ENCODE results near the gene RALGPS1.

RALGPS1 gene

DNA sequence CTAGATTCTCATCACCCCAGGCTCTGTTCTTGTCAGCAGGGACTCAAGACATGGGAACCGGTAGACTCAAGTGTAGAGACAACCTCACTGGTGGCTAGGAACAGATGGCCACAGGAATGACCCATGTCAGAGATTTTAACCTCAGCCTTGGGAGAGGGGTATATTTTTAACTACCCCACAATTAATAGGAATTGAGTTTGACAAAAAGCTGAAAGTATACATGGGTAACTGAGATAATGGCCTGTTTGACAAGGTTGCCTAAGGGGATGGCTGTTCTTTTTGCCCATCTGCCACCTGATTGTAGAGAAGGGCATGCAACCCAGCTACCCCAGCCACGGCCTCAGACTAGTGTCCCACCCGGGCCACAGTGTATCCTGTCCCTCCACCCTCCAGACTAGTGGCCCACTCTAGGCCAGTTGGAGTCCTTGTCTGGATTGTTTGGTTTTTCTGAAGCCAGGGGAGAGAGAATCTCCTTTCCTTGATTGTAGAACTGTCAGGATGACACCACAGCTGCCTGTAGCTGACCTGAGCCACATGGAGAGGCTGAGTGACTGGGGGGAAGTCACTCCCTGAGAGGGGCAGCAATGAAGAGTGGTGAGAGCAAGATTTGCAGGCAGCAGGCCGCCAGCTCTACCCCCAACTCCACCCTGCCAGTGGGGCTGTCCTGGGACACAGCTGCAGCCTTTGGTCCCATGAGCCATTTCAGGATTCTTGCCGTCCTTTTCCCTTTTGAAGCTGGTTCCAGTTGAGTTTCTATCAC lies 222.5 kb downstream of the RALGPS1 start:
- TF ChIP-seq, protein P1, sequence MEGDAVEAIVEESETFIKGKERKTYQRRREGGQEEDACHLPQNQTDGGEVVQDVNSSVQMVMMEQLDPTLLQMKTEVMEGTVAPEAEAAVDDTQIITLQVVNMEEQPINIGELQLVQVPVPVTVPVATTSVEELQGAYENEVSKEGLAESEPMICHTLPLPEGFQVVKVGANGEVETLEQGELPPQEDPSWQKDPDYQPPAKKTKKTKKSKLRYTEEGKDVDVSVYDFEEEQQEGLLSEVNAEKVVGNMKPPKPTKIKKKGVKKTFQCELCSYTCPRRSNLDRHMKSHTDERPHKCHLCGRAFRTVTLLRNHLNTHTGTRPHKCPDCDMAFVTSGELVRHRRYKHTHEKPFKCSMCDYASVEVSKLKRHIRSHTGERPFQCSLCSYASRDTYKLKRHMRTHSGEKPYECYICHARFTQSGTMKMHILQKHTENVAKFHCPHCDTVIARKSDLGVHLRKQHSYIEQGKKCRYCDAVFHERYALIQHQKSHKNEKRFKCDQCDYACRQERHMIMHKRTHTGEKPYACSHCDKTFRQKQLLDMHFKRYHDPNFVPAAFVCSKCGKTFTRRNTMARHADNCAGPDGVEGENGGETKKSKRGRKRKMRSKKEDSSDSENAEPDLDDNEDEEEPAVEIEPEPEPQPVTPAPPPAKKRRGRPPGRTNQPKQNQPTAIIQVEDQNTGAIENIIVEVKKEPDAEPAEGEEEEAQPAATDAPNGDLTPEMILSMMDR (IDR thresholded peaks at IDR 0.05; ENCODE audit: low read depth, low read length), result no peak
- no peak overlapping the region for H3K4me3 ChIP-seq (ENCODE audit: low read depth, low read length)

DNA sequence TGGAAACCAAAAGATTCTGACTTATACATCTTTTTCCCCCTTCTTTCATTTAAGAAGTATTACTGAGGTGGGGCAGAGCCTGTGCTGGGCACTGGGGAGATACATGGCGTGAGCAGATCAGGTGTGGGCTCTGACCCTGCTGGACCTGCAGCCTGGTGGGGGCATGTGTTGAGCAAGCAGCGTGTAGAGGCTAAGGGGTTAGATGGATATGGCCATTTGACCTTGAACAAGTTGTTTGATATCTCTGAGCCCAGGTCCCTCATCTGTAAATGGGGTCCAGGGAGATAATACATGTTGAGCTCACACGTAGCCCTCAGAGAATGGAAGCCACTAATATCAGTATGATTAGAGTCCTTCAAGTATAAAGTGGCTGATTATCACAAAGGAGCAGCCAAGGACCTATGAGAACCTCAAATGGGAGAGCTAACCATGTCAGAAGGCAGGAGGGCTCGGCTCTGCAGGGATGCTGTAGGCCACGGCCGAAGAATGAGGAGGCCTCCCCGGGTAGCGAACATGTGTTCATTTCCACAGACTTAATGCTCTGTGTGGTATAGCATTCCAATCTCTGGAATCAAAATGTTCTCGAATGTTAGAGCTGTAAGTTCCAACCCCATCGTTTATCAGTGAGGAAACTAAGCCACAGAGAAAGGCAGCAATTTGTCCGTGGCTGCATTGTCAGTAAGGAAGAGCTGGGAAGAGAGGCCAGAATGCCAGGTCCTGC lies 223.2 kb downstream of the RALGPS1 start:
- no peak overlapping the region for H3K4me3 ChIP-seq (ENCODE audit: low read depth, low read length)
- TF ChIP-seq, protein P1 (IDR thresholded peaks at IDR 0.05; ENCODE audit: low read depth, low read length), result no peak

DNA sequence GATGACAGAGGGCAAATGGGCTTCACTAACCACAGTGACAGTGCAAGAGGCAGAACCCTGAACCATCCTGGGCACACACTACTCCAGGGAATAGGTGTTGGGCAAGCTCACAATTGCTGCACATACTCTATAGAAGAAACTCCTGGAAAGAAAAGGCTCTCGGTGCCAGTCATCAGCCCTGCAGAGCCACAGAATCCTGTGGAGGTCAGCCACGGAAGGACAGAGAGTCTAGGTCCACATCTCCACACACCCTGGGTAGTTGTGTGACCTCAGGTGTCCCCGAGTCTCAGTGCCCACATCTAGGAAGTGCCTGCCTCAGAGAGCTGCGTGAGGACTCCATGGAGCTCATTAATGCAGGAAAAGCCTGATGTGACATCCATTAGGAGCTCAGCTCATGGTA lies 223.9 kb downstream of the RALGPS1 start:
- TF ChIP-seq, protein P1 (IDR thresholded peaks at IDR 0.05; ENCODE audit: low read depth, low read length), result no peak
- no peak overlapping the region for H3K4me3 ChIP-seq (ENCODE audit: low read depth, low read length)

GRCh38 chr9:127139071-127139731 lies 224.6 kb downstream of the RALGPS1 start:
- H3K4me3 ChIP-seq (ENCODE audit: low read depth, low read length), result no peak overlapping the region
- TF ChIP-seq, protein P1 (IDR thresholded peaks at IDR 0.05; ENCODE audit: low read depth, low read length), result no peak

GRCh38 chr9:127139775-127140174 lies 225.2 kb downstream of the RALGPS1 start:
- no peak overlapping the region for H3K4me3 ChIP-seq (ENCODE audit: low read depth, low read length)
- TF ChIP-seq, protein P1 (IDR thresholded peaks at IDR 0.05; ENCODE audit: low read depth, low read length), result no peak

GRCh38 chr9:127140181-127140580 lies 225.6 kb downstream of the RALGPS1 start:
- TF ChIP-seq, protein P1 (IDR thresholded peaks at IDR 0.05; ENCODE audit: low read depth, low read length), result no peak
- H3K4me3 ChIP-seq (ENCODE audit: low read depth, low read length), result no peak overlapping the region

All from WI38 (cell line).